DMS 273 (cell line): ENCODE results near the gene PLD4.
A peak's percentile ranks its signal among the peaks of the same experiment; 100 is the strongest.

Experiments used
- DNase-seq: peaks from one replicate; lab custom pipeline; 2025; ENCODE audit not compliant: unreplicated experiment; lab: John Stamatoyannopoulos, UW

Gene PLD4

DNA sequence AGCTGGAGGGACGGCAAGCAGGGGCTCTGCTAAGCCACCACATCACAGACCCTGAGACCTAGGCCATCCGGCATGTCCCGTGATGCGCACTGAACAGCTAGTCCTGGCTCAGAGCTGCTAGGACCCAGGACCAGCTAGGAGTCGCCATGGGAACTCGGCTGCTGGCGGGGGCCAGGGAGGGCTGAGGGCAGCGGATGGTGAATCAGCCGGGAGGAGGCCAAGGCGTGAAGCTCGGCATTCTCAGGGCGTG, 48.4 kb downstream of the PLD4 start:
- peak; percentile 60 for DNase-seq

DNA sequence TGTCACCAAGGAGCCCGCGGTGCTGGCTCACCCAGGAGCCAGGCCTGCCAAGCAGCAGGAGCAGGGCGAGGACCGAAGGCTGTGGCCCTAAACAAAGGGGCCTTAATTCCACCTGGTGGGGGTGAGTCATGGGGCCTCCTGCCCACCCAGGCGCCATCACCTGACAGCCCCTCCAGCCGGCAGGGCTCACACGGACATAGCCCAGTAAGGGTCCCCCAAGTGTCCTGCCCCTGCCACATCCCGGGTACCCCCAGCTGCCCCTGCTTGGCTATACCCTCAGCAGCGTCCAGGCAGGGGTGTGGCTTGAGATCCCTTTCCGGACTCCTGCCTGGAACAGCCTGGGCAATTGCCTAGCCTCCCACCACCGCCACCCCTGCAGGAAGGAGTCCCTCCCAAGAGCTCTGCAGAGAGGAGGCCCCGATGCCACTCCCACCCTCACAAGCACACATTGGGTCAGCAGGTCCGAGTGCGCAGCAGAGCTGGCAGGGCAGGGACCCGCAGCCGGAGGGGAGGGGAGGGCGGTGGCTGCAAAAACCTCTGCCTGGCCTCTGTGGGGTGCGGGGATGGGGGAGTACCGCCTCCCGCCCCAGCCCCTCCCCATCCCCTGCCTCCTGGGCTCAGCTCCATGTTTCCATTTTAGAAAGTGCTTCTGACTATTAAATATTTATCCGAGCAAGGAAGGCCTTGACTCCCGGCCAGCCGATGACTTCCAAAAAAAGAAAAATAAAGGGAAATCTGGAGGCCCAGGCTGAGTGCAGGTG, 48.9 kb downstream of the PLD4 start:
- no peak for DNase-seq

DNA sequence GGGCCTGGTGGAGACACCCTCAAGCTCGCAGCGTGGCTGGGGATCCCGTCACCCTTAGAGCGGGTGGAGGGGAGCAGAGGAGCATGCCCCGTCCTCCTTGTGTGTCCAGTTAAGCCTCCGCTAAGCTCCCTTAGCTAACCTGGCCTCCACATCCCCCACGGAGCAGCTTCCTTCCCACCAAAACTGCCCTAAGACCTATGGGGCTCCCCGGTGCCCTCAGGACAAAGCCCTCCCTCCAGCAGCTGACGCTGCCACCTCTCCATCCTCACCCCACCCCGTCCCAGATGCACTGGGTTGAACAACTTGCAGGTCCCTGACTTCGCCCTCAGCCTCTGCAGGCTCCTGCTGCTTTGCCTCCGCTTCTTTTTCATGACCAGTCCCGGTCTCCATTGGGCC, 49.5 kb downstream of the PLD4 start:
- DNase-seq: no peak

DNA sequence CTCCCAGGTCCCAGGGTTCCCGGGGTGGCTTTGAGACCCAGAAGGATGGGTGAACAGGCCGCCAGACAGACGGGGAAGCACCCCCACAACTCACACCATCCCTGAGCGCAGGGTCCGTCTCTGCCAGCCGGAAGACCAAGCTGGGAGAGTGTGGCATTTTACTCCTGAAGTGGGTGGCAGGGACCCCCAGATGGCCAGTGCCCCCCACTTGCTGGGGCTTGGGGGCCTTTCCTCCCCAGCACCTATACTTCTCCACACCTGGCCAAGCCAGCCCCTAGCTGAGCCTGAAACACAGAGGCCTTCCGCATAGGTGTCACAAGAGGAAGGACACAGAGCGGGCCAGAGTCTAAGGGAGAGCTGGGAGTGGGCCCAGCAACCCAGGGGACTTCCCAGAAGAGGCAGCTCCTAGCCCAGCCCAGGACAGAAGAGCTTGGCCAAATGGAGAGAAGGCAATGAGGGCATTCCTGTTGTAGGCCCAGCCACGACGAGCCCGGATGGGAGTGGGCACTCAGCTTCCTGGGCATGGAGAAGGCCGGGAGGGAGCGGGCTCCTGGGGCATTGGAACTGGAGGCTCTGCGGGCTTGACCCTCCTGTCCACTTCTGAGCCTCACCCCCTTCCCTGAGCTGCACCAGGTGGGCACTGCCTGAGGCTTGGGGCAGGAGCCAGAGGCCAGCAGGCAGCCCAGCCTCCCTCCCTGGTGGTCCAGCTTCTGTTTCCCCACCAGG, 50.1 kb downstream of the PLD4 start:
- no peak for DNase-seq

DNA sequence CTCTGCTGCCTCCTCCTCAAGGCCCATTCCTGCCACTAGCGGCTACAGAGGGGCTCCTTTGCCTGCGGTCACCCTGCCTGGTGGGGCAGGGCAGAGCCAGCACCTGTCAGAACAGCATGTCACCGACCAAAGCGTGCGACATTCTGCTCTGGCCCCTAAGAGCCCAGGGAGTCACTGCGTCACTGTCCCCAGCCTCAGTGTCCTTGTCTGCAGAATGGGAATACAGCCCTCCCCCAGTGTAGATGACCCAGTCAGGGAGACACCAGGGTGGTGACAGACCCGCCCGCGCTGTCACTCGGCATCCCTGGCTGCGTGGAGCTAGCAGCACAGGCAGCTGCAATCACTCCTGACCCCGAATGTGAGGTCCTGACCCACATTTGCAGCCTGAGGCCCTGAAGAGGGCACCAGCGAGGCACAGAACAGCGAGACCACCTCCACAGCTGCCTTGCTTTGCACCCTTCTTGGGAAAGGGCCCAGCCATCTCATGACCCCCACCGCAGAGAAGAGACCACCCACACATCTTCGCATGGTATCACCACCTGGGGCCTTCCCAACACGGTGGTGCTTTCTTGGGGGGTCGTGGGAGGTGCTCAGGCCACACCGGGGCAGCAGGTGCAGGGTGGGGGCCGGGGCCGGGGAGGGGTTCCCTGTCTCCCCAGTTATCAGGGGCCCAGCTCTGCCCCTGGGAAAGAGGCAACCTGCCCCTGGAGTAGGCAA, 51.0 kb downstream of the PLD4 start:
- peak; percentile 56 for DNase-seq

DNA sequence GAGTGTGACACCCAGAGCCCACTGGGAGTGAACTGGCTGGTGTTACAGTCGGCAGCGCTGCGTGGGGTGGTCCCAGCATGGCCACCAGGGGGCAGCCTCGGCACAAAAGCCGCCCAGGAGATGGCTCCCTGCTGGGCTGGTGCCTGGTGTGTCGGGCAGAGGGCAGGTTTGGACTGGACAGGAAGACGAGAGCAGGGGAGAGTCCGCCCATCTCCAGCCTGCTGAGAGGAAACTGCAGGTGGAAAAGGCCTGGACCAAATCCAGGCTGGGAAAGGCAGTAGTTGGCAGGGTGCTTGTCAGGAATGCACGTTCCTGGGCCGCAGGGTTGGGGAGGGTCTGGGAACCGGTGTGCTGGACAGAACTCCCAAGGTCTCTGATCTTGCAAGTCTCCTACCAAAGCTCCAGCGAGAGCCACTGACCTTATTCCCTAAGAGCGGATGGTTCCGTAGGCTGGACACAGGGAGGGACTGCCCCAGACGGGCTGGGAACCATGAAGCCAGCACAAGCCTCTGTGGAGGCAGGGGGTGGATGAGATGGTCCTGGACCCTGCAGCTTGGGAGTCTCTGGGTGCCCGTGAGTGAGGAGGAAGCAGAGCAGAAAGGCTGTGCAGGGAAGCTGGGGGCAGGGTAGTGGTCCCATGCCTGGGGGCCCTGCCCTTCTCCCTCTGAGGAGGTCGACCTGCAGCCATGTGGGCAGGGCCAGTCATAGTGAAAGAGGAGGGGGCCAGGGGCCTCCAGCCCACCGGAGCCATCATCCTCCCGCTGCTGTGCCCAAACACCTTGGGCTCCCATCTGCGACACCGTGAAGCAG, 51.7 kb downstream of the PLD4 start:
- DNase-seq: peak; percentile 85

DNA sequence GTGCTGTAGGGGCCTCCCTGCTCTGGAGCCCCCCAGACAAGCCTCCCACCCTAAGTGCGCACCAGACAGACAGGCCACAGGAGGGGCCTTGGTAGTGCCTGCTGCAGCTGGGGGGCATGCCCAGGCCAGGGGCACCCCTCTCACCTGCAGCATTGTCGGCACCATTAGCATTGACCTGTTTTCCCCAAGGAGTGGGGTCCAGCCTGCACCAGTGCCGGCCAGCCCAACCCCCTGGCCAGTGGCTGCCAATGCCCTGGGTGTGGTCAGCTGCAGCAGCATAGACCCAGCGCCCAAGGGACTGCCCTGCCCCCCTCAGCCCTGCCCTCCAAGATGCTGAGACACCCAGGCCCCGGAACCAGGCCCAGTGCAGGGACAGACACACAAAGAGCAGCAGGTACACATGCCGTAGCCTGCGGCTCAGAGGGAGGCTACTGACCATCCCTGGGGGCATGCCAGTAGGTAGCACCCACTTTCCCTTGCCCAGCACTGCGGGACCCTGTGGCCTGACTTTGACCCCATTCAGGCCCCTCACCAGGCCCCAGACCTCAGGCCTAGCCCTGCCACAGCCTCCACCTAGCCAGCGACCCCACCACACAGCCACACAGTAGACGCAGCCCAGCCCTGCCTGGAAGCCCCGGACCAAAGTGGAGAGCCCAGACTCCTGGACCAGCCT, 52.5 kb downstream of the PLD4 start:
- DNase-seq: no peak

DNA sequence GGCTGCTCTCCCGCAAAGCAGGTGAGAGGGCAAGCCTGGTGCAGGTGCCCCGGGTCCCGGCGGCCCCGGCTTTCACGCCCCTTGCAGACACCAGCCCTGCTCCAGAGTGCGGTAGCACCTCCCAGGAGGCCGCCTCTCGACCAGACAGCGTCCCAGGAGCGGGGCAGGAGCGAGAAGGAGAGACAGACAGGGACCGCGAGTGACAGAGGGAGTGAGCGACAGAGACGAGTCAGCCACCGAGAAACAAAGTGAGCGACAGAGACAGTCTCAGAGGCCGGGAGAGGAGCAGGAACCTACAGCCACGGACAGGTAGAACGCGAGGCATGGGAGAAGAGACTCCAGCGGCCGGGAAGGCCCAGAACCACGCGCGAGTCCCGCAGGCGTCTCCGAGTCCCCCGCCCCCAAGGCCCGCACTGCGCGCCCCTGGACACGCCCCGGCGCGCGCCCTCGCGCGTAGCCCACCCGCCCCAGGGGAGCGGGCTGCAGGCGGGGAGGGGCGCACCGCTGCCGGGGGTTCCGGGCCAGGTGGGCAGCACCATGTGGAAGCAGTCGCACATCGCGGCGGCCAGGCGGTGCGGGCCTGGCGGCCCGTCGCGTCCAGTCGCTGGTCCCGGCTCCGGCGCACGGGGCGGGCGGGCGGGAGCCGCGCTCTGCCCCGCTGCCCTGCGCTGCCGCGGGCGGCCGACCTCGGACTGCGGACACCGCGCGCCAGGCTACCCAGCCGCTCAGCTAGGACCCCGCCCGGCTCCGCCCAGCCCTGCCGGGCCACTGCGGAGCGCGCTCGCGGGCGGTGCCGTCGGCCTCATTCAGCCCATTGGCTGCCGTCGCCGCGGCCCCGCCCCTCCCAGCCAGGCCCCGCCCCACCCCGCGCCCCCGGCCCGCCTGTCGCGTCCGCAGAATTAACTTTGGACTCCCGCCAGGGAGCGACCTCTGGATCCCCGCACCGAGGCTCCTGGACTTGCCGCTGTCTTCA, 53.3 kb downstream of the PLD4 start, which contains the start of gene AHNAK2:
TSS of gene AHNAK2 (minus strand) at position 694 of the 973 bp plus-strand sequence. CDS start at position 557, 137 bp downstream.
- peak; percentile 87 for DNase-seq

DNA sequence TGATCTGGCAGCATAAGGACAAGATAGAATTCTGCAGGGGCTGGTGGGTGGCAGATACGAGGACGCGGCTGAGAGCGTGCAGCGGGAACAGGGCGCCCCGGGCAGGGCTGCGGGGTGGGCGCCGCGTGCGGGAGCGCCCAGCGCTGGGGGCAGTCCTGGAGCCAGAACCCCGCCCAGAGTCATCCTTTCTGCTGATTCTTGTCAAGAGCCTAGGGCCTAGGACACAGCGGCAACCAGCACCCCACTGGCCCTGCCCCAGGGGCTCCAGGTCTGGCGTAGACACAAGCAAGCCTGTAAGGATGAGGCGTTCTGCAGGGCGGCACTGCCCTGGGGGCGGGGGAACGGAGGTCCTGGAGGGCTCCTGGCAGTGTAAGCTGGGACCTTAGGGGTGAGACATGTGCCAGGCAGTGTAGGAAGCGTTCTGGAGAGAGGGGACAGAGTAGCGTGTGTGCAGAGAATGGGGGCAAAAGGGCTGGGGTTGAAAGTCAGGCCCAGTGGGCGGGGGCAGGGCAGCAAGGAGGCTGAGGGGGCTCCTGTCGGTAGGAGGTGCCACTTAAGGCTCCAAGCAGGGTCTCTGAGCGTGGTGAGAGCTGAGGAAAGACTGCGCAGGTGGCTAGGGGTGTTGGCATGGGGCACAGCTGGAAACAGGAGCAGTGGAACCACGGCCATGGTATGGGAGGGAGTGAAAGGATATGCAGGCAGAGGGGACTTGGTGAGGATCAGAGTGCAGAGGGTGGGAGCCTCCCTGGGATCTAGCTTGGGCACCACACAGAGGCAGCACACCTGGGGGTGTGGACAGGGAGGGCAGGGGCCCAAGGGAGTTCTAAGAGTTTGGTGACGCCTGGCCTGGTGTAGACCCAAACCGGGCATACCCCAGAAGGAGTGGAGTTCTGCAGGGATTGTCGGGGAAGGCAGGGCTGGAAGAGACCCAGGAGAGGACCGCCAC, 54.3 kb downstream of the PLD4 start:
- DNase-seq: no peak

DNA sequence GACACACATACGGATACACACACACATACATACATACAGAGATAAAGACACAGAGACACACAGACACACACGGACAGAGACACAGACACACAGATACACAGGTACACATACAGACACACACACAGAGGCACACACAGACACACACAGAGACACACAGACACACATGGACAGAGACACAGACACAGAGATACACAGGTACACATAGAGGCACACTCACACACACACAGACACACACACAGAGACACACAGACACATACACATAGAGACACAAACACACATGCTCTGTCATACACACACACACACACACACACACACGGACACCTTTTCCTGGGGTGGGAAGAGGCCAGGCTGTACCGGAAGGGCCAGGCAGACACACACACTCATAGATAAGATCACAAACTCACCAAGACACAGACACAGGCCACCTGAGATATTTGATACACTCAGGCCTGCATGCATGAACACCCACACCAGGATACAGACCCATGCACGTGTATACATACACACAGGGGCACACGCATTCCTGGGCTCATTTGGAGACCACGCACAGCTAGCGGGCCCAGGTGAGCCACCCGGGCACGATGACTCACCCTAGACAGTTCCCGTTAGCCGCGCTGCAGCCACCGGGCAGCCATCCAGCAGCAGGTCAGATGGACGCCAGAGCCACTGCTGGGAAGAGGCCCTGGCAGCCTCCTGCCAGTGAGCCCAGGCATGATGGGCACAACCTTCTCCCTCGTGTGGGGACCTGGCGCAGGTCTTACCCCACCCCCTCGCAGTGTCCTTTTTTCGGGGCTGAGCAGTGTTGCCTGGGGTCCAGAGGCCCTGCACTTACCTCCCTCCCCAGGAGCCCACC, 55.3 kb downstream of the PLD4 start:
- DNase-seq: peak; percentile 47

DNA sequence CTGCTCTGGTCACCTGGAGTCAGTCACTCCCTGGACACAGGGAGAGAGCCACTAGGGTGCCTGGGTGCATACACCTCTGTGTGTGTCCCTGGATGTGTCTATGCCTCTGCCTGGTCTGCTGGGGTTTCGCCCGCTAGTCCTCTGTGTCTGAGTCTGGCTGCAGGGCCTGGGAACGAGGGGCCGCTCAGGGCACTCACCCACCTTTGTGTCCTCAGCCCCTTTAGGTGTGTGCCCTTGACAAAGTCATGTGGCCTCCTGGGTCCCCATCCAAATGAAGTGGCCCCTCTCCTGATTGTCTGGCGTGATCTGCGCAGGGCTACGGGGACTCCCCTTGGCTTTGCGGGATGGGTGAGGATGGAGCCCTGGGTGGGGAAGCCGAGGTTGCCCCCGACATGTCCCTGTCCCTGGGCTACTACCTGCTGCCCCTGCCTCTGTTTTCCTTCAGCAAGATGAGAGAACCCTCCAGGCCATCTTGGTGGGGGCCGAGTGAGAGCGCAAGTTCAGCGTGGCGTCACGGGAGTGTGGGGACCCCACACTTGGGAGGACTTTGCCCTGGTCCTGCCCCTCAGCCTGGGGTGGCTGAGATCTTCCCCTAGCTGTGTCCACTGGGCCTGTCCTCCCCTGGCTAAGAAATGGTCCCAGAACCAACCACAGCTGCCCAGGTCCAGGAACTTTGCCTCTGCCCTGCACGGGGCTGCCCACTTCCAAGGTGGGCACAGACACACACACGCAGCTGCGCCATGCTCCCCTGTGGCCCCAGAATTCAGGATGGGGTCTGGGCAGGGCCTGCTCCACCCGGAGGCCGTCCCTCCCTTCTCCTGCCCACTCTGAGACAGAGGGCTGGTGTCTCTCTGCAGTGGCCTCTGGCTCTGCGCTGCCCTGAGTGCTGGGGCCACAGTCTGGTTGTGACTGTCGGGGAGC, 56.2 kb downstream of the PLD4 start:
- DNase-seq: no peak

DNA sequence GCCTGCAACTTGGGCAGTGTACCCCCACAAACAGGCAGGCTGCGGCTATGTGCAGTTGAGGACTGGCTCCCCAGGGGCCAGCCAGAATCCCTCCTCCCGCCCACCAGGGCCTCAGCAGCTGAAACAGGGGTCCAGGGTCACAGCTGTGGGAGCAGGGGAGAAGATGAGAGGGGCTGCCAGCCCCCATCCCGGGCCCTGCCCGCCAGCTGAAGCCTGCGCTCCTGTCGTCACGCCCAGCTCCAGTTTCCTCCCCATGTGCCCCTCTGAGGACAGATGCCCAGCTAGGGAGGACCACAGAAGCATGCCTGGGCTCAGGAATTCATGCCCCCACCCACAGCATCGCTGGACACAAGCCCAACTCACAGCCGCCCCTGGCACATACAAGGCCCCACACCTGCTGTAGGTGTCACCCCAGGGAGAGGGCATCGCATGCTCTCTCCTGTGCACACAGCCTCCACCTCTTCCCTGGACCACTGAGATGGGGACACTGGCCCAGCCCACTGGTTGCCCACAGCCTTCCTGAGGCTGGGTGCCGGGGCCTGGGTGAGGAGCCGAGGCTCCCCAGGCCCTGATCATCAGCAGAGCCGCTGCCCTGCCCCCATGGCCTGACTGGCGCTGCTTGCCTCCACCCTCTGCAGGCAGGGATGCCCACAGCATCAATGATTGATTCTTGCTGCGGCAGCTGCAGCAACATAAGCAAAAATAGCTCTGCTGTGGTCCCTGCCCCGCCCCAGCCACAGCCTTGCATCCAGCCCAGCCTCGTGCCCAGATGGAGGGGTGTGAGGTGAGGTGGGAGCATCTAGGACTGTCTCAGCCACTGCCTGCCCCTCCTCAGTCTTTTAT, 57.2 kb downstream of the PLD4 start:
- DNase-seq: no peak

DNA sequence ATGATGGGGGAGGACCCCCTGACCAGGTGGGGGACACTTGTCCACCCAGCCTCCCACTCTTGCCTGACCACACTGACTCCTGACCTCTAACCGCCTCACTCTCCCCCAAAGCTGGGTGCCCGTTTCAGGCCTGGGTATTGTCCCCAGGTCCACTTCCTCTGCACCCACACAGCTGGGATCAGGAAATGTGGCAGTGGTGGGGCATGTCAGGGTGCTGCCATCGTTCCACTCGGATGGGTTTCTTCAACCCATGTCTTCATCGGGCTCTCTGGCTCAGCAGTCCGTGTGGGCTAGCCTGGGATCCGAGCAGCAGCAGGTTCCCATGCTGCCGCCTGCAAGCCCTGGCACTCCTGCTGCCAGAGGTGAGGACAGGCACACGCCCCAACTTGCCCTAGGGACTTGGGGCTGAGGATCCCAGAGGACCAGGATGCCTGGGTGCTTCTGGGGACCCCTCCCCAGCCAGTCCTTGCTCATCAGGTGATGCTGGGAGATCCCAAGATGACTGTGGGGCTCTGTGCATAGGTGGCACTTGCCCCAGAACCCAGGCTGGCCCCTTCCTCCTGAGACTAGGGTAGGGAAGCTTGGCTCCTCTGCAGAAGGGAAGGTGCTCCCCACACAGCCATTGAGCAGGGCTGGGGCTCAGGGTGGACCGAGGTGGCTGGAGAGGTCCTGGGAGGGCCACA, 58.0 kb downstream of the PLD4 start:
- DNase-seq: no peak
